Ishikawa (cell line): ENCODE measurements around the gene UBL3.
A peak's percentile ranks its signal among the peaks of the same experiment; 100 is the strongest.

Source experiments
- CEBPB ChIP-seq: IDR thresholded peaks from 2 replicates; pipeline ENCODE4 v1.6.1; 2012
- CREB1 ChIP-seq: IDR thresholded peaks from 2 replicates; pipeline ENCODE4 v1.6.1; 2012; ENCODE audit warnings: low read depth
- EGR1 ChIP-seq: IDR thresholded peaks from 2 replicates; pipeline ENCODE4 v1.6.1; 2012
- EP300 ChIP-seq: IDR thresholded peaks from 2 replicates; pipeline ENCODE4 v1.6.1; 2012; ENCODE audit warnings: borderline replicate concordance
- FOXM1 ChIP-seq: IDR thresholded peaks from 2 replicates; pipeline ENCODE4 v1.6.1; 2012; ENCODE audit warnings: low read depth, borderline replicate concordance
- MAX ChIP-seq: IDR thresholded peaks from 2 replicates; pipeline ENCODE4 v1.6.1; 2012
- NFIC ChIP-seq: IDR thresholded peaks from 2 replicates; pipeline ENCODE4 v1.6.1; 2012
- RAD21 ChIP-seq: IDR thresholded peaks from 2 replicates; pipeline ENCODE4 v1.6.1; 2012; ENCODE audit warnings: low read depth
- REST ChIP-seq: IDR thresholded peaks from 2 replicates; pipeline ENCODE4 v1.6.1; 2012; ENCODE audit warnings: low read depth, mild to moderate bottlenecking
- TAF1 ChIP-seq: IDR thresholded peaks from 2 replicates; pipeline ENCODE4 v1.6.1; 2012; ENCODE audit warnings: low read depth, mild to moderate bottlenecking
- TCF12 ChIP-seq: IDR thresholded peaks from 2 replicates; pipeline ENCODE4 v1.6.1; 2012; ENCODE audit warnings: low read depth
- TEAD4 ChIP-seq: IDR thresholded peaks from 2 replicates; pipeline ENCODE4 v1.6.1; 2012
- USF1 ChIP-seq: IDR thresholded peaks from 2 replicates; pipeline ENCODE4 v1.6.1; 2012
- YY1 ChIP-seq: IDR thresholded peaks from 2 replicates; pipeline ENCODE4 v1.6.1; 2012; ENCODE audit warnings: low read depth
- ZBTB7A ChIP-seq: IDR thresholded peaks from 2 replicates; pipeline ENCODE4 v1.6.1; 2012; ENCODE audit warnings: low read depth

Gene UBL3

GRCh38 chr13:29865934-29866333 is 15.5 kb upstream of the UBL3 start:
- TF ChIP-seq EGR1 (no peak), USF1 (0 out of 2 replicates have a peak, but pooled peaks have one; percentile 23), CREB1 (no peak), NFIC (no peak)

GRCh38 chr13:29861694-29862110 is 11.3 kb upstream of the UBL3 start:
- TF ChIP-seq ZBTB7A (no peak), TCF12 (no peak), FOXM1 (no peak), USF1 (no peak)

- no peak for TF ChIP-seq ZBTB7A
- no peak for TF ChIP-seq EGR1
- no peak for TF ChIP-seq USF1
- no peak for TF ChIP-seq TEAD4
- TF ChIP-seq MAX = no peak
- no peak for TF ChIP-seq CREB1
- TF ChIP-seq EP300 = no peak
- TF ChIP-seq TCF12 = no peak
Measured at GRCh38 chr13:29859971-29860370, 9.6 kb upstream of the UBL3 start.

GRCh38 chr13:29858667-29859066 is 8.2 kb upstream of the UBL3 start:
- no peak for TF ChIP-seq CREB1
- TF ChIP-seq ZBTB7A = no peak
- no peak for TF ChIP-seq REST
- no peak for TF ChIP-seq NFIC
- no peak for TF ChIP-seq RAD21
- no peak for TF ChIP-seq FOXM1
- TF ChIP-seq YY1 = no peak
- no peak for TF ChIP-seq EGR1
- no peak for TF ChIP-seq EP300
- TF ChIP-seq TCF12 = no peak
- no peak for TF ChIP-seq MAX
- TF ChIP-seq TEAD4 = no peak
- no peak for TF ChIP-seq TAF1
- no peak for TF ChIP-seq USF1
- no peak for TF ChIP-seq CEBPB

- TF ChIP-seq TEAD4 = no peak
- no peak for TF ChIP-seq ZBTB7A
- TF ChIP-seq YY1 = no peak
- TF ChIP-seq CREB1 = no peak
- no peak for TF ChIP-seq CEBPB
- no peak for TF ChIP-seq FOXM1
- no peak for TF ChIP-seq USF1
- no peak for TF ChIP-seq EGR1
- no peak for TF ChIP-seq RAD21
- no peak for TF ChIP-seq REST
- no peak for TF ChIP-seq EP300
- TF ChIP-seq TCF12 = no peak
Measured at GRCh38 chr13:29858231-29858630, 7.8 kb upstream of the UBL3 start.
